Measurements from ENCODE around the gene RPEL1. TPM values are rescaled to one million over a fixed set of nuclear protein-coding genes. Genes with fewer than 3 reads are reported as not detected.

Gene RPEL1
- total and polyA plus RNA-seq, 2 experiments from 2014 or later = 0.10 TPM; not detected in 1

- H3K9me3 ChIP-seq (ENCODE audit: low read depth) = no peaks in the 10 kb centered on the region
- no peaks in the 10 kb centered on the region for H4K20me1 ChIP-seq (ENCODE audit: insufficient read depth, poor library complexity, severe bottlenecking)
- no peaks in the 10 kb centered on the region for H3K79me2 ChIP-seq
- no peaks in the 10 kb centered on the region for H3K27me3 ChIP-seq
- H3K36me3 ChIP-seq (replicated peaks; ENCODE audit: insufficient read depth, low read depth) = no peaks in the 10 kb centered on the region
- no peak for DNase-seq (ENCODE audit: low spot score)
- 68% methylated on average over 7 of the region's 7 CpGs for WGBS (ENCODE audit: low lambda C conversion rate, missing lambda C conversion rate)
- TF ChIP-seq EZH2phosphoT487 (IDR thresholded peaks at IDR 0.05; ENCODE audit: low read depth, severe bottlenecking, unreplicated experiment) (no peak), CTCF (IDR thresholded peaks at IDR 0.05; ENCODE audit: poor library complexity) (no peak), EZH2 (IDR thresholded peaks at IDR 0.05; ENCODE audit: borderline replicate concordance) (no peak)
- no peaks in the 10 kb centered on the region for H3K9me2 ChIP-seq (replicated peaks; ENCODE audit: insufficient read depth)
- no peak overlapping the region for H3K4me2 ChIP-seq
- H3K27ac ChIP-seq = peak overlapping the region; percentile 95
- H3K4me3 ChIP-seq = no peak overlapping the region
- peaks cover 18% of the 10 kb centered on the region for H3K4me1 ChIP-seq (ENCODE audit: insufficient read depth)
- no peak overlapping the region for H2AFZ ChIP-seq
Measured at GRCh38 chr10:103232772-103233488, 12.8 kb upstream of the RPEL1 start.

GRCh38 chr10:103235775-103236174 is 9.9 kb upstream of the RPEL1 start:
- Histone ChIP-seq H3K27me3 (no peaks in the 10 kb centered on the region), H3K9me3 (ENCODE audit: low read depth) (no peaks in the 10 kb centered on the region), H3K4me3 (no peak overlapping the region), H3K79me2 (no peaks in the 10 kb centered on the region), H3K4me2 (no peak overlapping the region), H3K27ac (no peak overlapping the region), H4K20me1 (ENCODE audit: insufficient read depth, poor library complexity, severe bottlenecking) (no peaks in the 10 kb centered on the region), H2AFZ (no peak overlapping the region), H3K36me3 (replicated peaks; ENCODE audit: insufficient read depth, low read depth) (no peaks in the 10 kb centered on the region), H3K9me2 (replicated peaks; ENCODE audit: insufficient read depth) (no peaks in the 10 kb centered on the region), H3K4me1 (ENCODE audit: insufficient read depth) (peaks cover 31% of the 10 kb centered on the region)
- TF ChIP-seq EZH2 (IDR thresholded peaks at IDR 0.05; ENCODE audit: borderline replicate concordance) = no peak
- no peak for TF ChIP-seq CTCF (IDR thresholded peaks at IDR 0.05; ENCODE audit: poor library complexity)
- TF ChIP-seq EZH2phosphoT487 (IDR thresholded peaks at IDR 0.05; ENCODE audit: low read depth, severe bottlenecking, unreplicated experiment) = no peak
- no peak for DNase-seq (ENCODE audit: low spot score)
- WGBS (ENCODE audit: low lambda C conversion rate, missing lambda C conversion rate) = 89% methylated on average over 2 of the region's 2 CpGs

- Histone ChIP-seq H3K4me2 (no peak overlapping the region), H3K36me3 (replicated peaks; ENCODE audit: insufficient read depth, low read depth) (no peaks in the 10 kb centered on the region), H3K4me1 (ENCODE audit: insufficient read depth) (peaks cover 33% of the 10 kb centered on the region), H3K4me3 (no peak overlapping the region), H3K27ac (peak overlapping the region; percentile 92), H3K9me2 (replicated peaks; ENCODE audit: insufficient read depth) (no peaks in the 10 kb centered on the region), H4K20me1 (ENCODE audit: insufficient read depth, poor library complexity, severe bottlenecking) (no peaks in the 10 kb centered on the region), H2AFZ (no peak overlapping the region), H3K27me3 (no peaks in the 10 kb centered on the region), H3K9me3 (ENCODE audit: low read depth) (no peaks in the 10 kb centered on the region), H3K79me2 (no peaks in the 10 kb centered on the region)
- 56% methylated on average over 11 of the region's 11 CpGs for WGBS (ENCODE audit: low lambda C conversion rate, missing lambda C conversion rate)
- DNase-seq (ENCODE audit: low spot score) = peak; percentile 74
- TF ChIP-seq CTCF (IDR thresholded peaks at IDR 0.05; ENCODE audit: poor library complexity) (peak; percentile 31), EZH2 (IDR thresholded peaks at IDR 0.05; ENCODE audit: borderline replicate concordance) (no peak), EZH2phosphoT487 (IDR thresholded peaks at IDR 0.05; ENCODE audit: low read depth, severe bottlenecking, unreplicated experiment) (no peak)
Measured at GRCh38 chr10:103238506-103239252, 7.0 kb upstream of the RPEL1 start.
